ENCODE data around the gene CDH11.

- no peak for TF ChIP-seq NR2C2 (CRISPR knock-in tag; IDR thresholded peaks at IDR 0.05)
- no peak for TF ChIP-seq NR2C2 (tag; IDR thresholded peaks at IDR 0.05)
- no peak for TF ChIP-seq MTA3 (IDR thresholded peaks at IDR 0.05; ENCODE audit: borderline replicate concordance)
- TF ChIP-seq POLR3A (IDR thresholded peaks at IDR 0.05; ENCODE audit: borderline replicate concordance, extremely low read depth, insufficient read depth, insufficient read length): no peak
- no peak for TF ChIP-seq HDAC2 (IDR thresholded peaks at IDR 0.05)
- no peak for TF ChIP-seq MAZ (CRISPR knock-in tag; conservative IDR thresholded peaks at IDR 0.05 in 1 of 2, IDR thresholded peaks at IDR 0.05 in 1 of 2)
Observed at GRCh38 chr16:64926476-64926875, 195.4 kb downstream of the CDH11 start.

Measured in K562 (cell line).